Gastrocnemius medialis (tissue), 4 donors: ENCODE results near the gene AARSD1.

ENCODE experiments used
- POLR2A ChIP-seq, 2 donors: fragments of 450-650 bp; IDR thresholded peaks; one replicate each; pipeline ENCODE4 v1.6.1; 2017; ENCODE audit warnings: antibody characterized with exemption in 2 of 2, mild to moderate bottlenecking in 2 of 2, moderate library complexity in 2 of 2
- TF ChIP-seq, protein P1 (sequence below), 5 experiments: fragments of 450-650 bp in 3 of 5; fragments of 200-600 bp in 2 of 5; sonication (generic) in 2 of 5; IDR thresholded peaks in 4 of 5; conservative IDR thresholded peaks in 1 of 5; 1 replicate in 4 of 5; 2 replicates in 1 of 5; pipeline ENCODE4 v1.5.1; 2016 to 2019; ENCODE audit warnings: antibody characterized with exemption in 5 of 5, mild to moderate bottlenecking in 3 of 5, moderate library complexity in 3 of 5

DNA sequence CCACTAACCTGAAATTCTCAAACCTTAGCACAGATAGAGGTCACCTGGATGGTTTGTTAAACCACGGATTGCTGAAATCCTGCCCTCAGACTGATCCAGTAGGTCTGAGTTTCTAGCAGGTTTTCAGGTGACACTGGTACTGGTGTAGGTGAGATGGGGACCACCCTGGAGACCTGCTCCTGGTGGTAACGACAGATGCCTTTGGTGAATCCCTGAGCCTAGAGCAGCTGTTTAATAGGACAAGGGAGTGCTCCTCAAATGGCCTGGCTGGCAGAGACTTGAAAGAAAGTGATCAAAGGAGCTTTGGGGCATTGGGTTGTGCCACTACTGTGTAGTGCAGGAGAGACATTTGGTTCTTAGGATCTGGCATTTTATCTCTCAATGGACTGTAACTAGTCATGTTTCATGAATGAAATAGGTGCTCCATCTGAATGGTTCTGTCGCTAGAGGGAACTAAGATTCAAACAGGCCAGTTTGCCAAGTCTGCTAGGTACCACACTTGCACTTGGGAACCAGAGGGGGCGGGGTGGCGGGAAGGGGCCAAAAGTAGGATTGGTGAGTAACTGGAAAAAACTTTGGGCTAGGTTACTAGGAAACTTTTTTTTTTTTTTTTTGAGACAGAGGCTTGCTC lies 39.4 kb upstream of the AARSD1 start:
- TF ChIP-seq, protein P1, sequence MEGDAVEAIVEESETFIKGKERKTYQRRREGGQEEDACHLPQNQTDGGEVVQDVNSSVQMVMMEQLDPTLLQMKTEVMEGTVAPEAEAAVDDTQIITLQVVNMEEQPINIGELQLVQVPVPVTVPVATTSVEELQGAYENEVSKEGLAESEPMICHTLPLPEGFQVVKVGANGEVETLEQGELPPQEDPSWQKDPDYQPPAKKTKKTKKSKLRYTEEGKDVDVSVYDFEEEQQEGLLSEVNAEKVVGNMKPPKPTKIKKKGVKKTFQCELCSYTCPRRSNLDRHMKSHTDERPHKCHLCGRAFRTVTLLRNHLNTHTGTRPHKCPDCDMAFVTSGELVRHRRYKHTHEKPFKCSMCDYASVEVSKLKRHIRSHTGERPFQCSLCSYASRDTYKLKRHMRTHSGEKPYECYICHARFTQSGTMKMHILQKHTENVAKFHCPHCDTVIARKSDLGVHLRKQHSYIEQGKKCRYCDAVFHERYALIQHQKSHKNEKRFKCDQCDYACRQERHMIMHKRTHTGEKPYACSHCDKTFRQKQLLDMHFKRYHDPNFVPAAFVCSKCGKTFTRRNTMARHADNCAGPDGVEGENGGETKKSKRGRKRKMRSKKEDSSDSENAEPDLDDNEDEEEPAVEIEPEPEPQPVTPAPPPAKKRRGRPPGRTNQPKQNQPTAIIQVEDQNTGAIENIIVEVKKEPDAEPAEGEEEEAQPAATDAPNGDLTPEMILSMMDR (IDR thresholded peaks at IDR 0.05 in 4 of 5, conservative IDR thresholded peaks at IDR 0.05 in 1 of 5), result no peak
- no peak for TF ChIP-seq POLR2A (IDR thresholded peaks at IDR 0.05)
